ENCODE measurements around the gene SOX12. TPM values are rescaled to one million over a fixed set of nuclear protein-coding genes. Genes with fewer than 3 reads are reported as not detected.

SOX12 gene
- polyA plus RNA-seq, 3 donors, result 0.03 to 0.51 (median 0.12) TPM

GRCh38 chr20:309306-309840 is 16.0 kb upstream of the SOX12 start:
- Mint-ChIP-seq H3K27ac (peak overlapping the region; percentile 21 to 93 (median 79)), H3K27me3 (ENCODE audit: low read depth in 3 of 3) (peaks cover 0 to 3% (median 1%) of the 10 kb centered on the region in 3 donors)

More at GRCh38 chr20:309306-309840, 16.0 kb upstream of the SOX12 start:
- peak overlapping the region in 2 of 3 experiments; percentile 46 to 70 for H3K4me3 ChIP-seq (replicated peaks in 1 of 3; ENCODE audit: low read depth in 2 of 3, low read length in 3 of 3)
- no peak for TF ChIP-seq CTCF (IDR thresholded peaks at IDR 0.05)
- Mint-ChIP-seq H3K4me1 (peaks cover 23% of the 10 kb centered on the region), H3K36me3 (no peaks in the 10 kb centered on the region), H3K9me3 (no peaks in the 10 kb centered on the region), H3K4me3 (peak overlapping the region in 1 of 2 donors; percentile 87)
- no peaks in the 10 kb centered on the region for H4K20me1 ChIP-seq (ENCODE audit: insufficient read depth, low read length)
- DNase-seq, result no peak
- peak overlapping the region; percentile 70 for H2AFZ ChIP-seq (ENCODE audit: insufficient read depth, low read depth, low read length, poor library complexity, severe bottlenecking)
- peaks cover 28% of the 10 kb centered on the region in 2 donors for H3K4me1 ChIP-seq (ENCODE audit: control insufficient read depth in 1 of 2, insufficient read depth in 2 of 2, low read length in 2 of 2)
- H3K79me2 ChIP-seq (ENCODE audit: insufficient read depth, low read length), result no peaks in the 10 kb centered on the region
- no CpG with 5 or more reads among the region's 6 CpGs for WGBS (ENCODE audit: insufficient coverage)
- no peaks in the 10 kb centered on the region for H3K9me3 ChIP-seq (replicated peaks in 1 of 2; ENCODE audit: control insufficient read depth in 1 of 2, insufficient read depth in 1 of 2, low read length in 2 of 2)
- H3K36me3 ChIP-seq (replicated peaks in 1 of 2; ENCODE audit: control insufficient read depth in 1 of 2, insufficient read depth in 2 of 2, low read length in 2 of 2), result no peaks in the 10 kb centered on the region
- peak overlapping the region; percentile 36 to 39 for H3K27ac ChIP-seq (ENCODE audit: low read depth in 1 of 2, low read length in 2 of 2)
- H3K9ac ChIP-seq (ENCODE audit: insufficient read depth, low read length, poor library complexity, severe bottlenecking), result peak overlapping the region; percentile 11
- H3K27me3 ChIP-seq (ENCODE audit: control insufficient read depth in 2 of 2, insufficient read depth in 2 of 2, low read length in 2 of 2), result no peaks in the 10 kb centered on the region
- H3K4me2 ChIP-seq (replicated peaks; ENCODE audit: extremely low read depth, low read length, poor library complexity, severe bottlenecking), result peak overlapping the region; percentile 76
- intact Hi-C loops (cut with micrococcal nuclease), result no loop called here
